OCI-LY1 (cell line): ENCODE data around the gene ZNF280A.

Experiments used
- H2AFZ ChIP-seq: fragments of 200-600 bp; sonication (generic), shearing (Covaris generic); 2 replicates; pipeline ENCODE4 v1.6.0; 2014; ENCODE audit warnings: antibody characterized with exemption, mild to moderate bottlenecking, low read length
- H3F3A ChIP-seq: fragments of 200-600 bp; sonication (generic), shearing (Covaris generic); 2 replicates; pipeline ENCODE4 v1.6.0; 2014; ENCODE audit warnings: mild to moderate bottlenecking, antibody characterized with exemption, low read length, moderate library complexity; ENCODE audit not compliant: insufficient read depth
- H3K27ac ChIP-seq: fragments of 200-600 bp; sonication (generic); 2 replicates; pipeline ENCODE4 v1.5.1; 2014; ENCODE audit warnings: low read length, mixed run types, mild to moderate bottlenecking, low read depth; ENCODE audit not compliant: poor library complexity, severe bottlenecking
- H3K27me3 ChIP-seq: fragments of 200-600 bp; sonication (generic); 2 replicates; pipeline ENCODE4 v1.6.0; 2014; ENCODE audit warnings: antibody characterized with exemption, mild to moderate bottlenecking, low read length, moderate library complexity; ENCODE audit not compliant: insufficient read depth
- H3K36me3 ChIP-seq: fragments of 200-600 bp; sonication (generic); 2 replicates; pipeline ENCODE4 v1.6.1; 2014; ENCODE audit warnings: mild to moderate bottlenecking, antibody characterized with exemption, low read length, moderate library complexity, mixed read lengths; ENCODE audit not compliant: insufficient read depth
- H3K4me1 ChIP-seq: fragments of 200-600 bp; sonication (generic); 2 replicates; pipeline ENCODE4 v1.5.1; 2014; ENCODE audit warnings: mild to moderate bottlenecking, low read length, moderate library complexity; ENCODE audit not compliant: insufficient read depth, severe bottlenecking
- H3K4me2 ChIP-seq: fragments of 200-600 bp; sonication (generic), shearing (Covaris generic); 2 replicates; pipeline ENCODE4 v1.6.1; 2014; ENCODE audit warnings: low read length
- H3K4me3 ChIP-seq: fragments of 200-600 bp; sonication (generic); 2 replicates; pipeline ENCODE4 v1.5.1; 2014; ENCODE audit warnings: low read length, low read depth, mild to moderate bottlenecking, mixed read lengths; ENCODE audit not compliant: poor library complexity, severe bottlenecking
- H3K79me2 ChIP-seq: fragments of 200-600 bp; shearing (Covaris generic); 2 replicates; pipeline ENCODE4 v1.6.1; 2016; ENCODE audit warnings: mixed run types, low read length, mixed read lengths; ENCODE audit not compliant: insufficient read depth
- H3K9ac ChIP-seq: fragments of 200-600 bp; sonication (generic), shearing (Covaris generic); 2 replicates; pipeline ENCODE4 v1.6.1; 2014; ENCODE audit warnings: mild to moderate bottlenecking, low read length, mixed read lengths
- H3K9me2 ChIP-seq: fragments of 200-600 bp; sonication (generic), shearing (Covaris generic); 2 replicates; pipeline ENCODE4 v1.6.1; 2014; ENCODE audit warnings: low read depth, mild to moderate bottlenecking, low read length, mixed read lengths
- H3K9me3 ChIP-seq: fragments of 200-600 bp; shearing (Covaris generic); 2 replicates; pipeline ENCODE4 v1.6.1; 2014; ENCODE audit warnings: low read length, mixed read lengths
- H4K20me1 ChIP-seq: fragments of 200-600 bp; sonication (generic), shearing (Covaris generic); 2 replicates; pipeline ENCODE4 v1.6.0; 2016; ENCODE audit warnings: mild to moderate bottlenecking, low read length; ENCODE audit not compliant: insufficient read depth
- CTCF ChIP-seq: fragments of 200-600 bp; sonication (generic), shearing (Covaris generic); IDR thresholded peaks from 2 replicates; pipeline ENCODE4 v1.5.1; 2017; ENCODE audit warnings: mild to moderate bottlenecking, antibody characterized with exemption, low read length, moderate library complexity, mixed read lengths
- EZH2 ChIP-seq: fragments of 200-600 bp; sonication (generic), shearing (Covaris generic); IDR thresholded peaks from 2 replicates; pipeline ENCODE4 v1.8.0; 2017; ENCODE audit warnings: borderline replicate concordance, mixed run types, mild to moderate bottlenecking, antibody characterized with exemption, low read length, moderate library complexity, mixed read lengths

The ZNF280A gene

GRCh38 chr22:22465094-22465602 lies 54.9 kb downstream of the ZNF280A start:
- Histone ChIP-seq H3F3A (no peaks in the 10 kb centered on the region), H3K4me2 (no peak overlapping the region), H3K27ac (no peak overlapping the region), H4K20me1 (no peaks in the 10 kb centered on the region), H3K36me3 (no peaks in the 10 kb centered on the region), H2AFZ (no peak overlapping the region), H3K9me3 (peaks cover 11% of the 10 kb centered on the region), H3K4me3 (no peak overlapping the region), H3K4me1 (peaks cover 24% of the 10 kb centered on the region), H3K79me2 (no peaks in the 10 kb centered on the region), H3K9me2 (no peaks in the 10 kb centered on the region), H3K27me3 (peaks cover 10% of the 10 kb centered on the region; the same call in 1 of the 2 replicates), H3K9ac (no peak overlapping the region)
- no peak for TF ChIP-seq EZH2
- TF ChIP-seq CTCF: no peak

- Histone ChIP-seq H3K9ac (no peak overlapping the region), H3K4me1 (peaks cover 24% of the 10 kb centered on the region), H3K4me3 (no peak overlapping the region), H3K27ac (no peak overlapping the region), H3K79me2 (no peaks in the 10 kb centered on the region), H4K20me1 (no peaks in the 10 kb centered on the region), H3K36me3 (no peaks in the 10 kb centered on the region), H3K27me3 (peaks cover 7% of the 10 kb centered on the region; the same call in 1 of the 2 replicates), H2AFZ (no peak overlapping the region), H3F3A (no peaks in the 10 kb centered on the region), H3K9me3 (peaks cover 13% of the 10 kb centered on the region), H3K4me2 (no peak overlapping the region), H3K9me2 (no peaks in the 10 kb centered on the region)
- TF ChIP-seq EZH2 (no peak), CTCF (no peak)
Measured at GRCh38 chr22:22464541-22465054, 55.5 kb downstream of the ZNF280A start.

- Histone ChIP-seq H2AFZ (no peak overlapping the region), H3K27me3 (peaks cover 4% of the 10 kb centered on the region; the same call in 1 of the 2 replicates), H3K4me1 (peaks cover 24% of the 10 kb centered on the region), H3F3A (no peaks in the 10 kb centered on the region), H4K20me1 (no peaks in the 10 kb centered on the region), H3K79me2 (no peaks in the 10 kb centered on the region), H3K4me2 (peak overlapping the region; percentile 40), H3K27ac (peak overlapping the region; percentile 15), H3K36me3 (no peaks in the 10 kb centered on the region), H3K9me3 (peaks cover 15% of the 10 kb centered on the region), H3K4me3 (no peak overlapping the region), H3K9ac (no peak overlapping the region; the same call in 1 of the 2 replicates), H3K9me2 (no peaks in the 10 kb centered on the region)
- TF ChIP-seq EZH2 (no peak), CTCF (peak; percentile 86)
Measured at GRCh38 chr22:22463855-22464540, 56.1 kb downstream of the ZNF280A start.
